Measurements from ENCODE around the gene PIK3CG. TPM values are rescaled to one million over a fixed set of nuclear protein-coding genes. Genes with fewer than 3 reads are reported as not detected.

Gene PIK3CG
- total RNA-seq, 3 donors from 2014 or later (not counting 1 experiment from before 2014, with no cell fraction given): 64.9 to 83.3 (median 78.2) TPM

- H3K36me3 Mint-ChIP-seq: peaks cover 73% of the 10 kb centered on the region
- peaks cover 70 to 73% of the 10 kb centered on the region in 2 donors for H3K4me1 Mint-ChIP-seq
- ATAC-seq (no peak), DNase-seq (no peak)
- H3K9me3 Mint-ChIP-seq: no peaks in the 10 kb centered on the region
- Histone ChIP-seq H3K4me3 (ENCODE audit: low read length) (no peak overlapping the region), H3K27ac (ENCODE audit: low read length) (no peak overlapping the region), H3K36me3 (ENCODE audit: control insufficient read depth, insufficient read depth, low read length) (peaks cover 96% of the 10 kb centered on the region), H3K4me1 (ENCODE audit: control insufficient read depth, insufficient read depth, low read length) (peaks cover 8% of the 10 kb centered on the region), H3K9me3 (ENCODE audit: control insufficient read depth, insufficient read depth, low read length) (no peaks in the 10 kb centered on the region), H3K27me3 (ENCODE audit: control insufficient read depth, insufficient read depth, low read length) (no peaks in the 10 kb centered on the region)
- TF ChIP-seq CTCF (IDR thresholded peaks at IDR 0.05): no peak
- intact Hi-C loops (cut with micrococcal nuclease): no loop called here
- no peaks in the 10 kb centered on the region for H3K27me3 Mint-ChIP-seq (ENCODE audit: low read depth in 2 of 2)
- H3K4me3 Mint-ChIP-seq: no peak overlapping the region
- peak overlapping the region in 1 of 2 donors; percentile 79 for H3K27ac Mint-ChIP-seq
- WGBS (ENCODE audit: insufficient coverage): 100% methylated on average over 2 of the region's 3 CpGs
Observed at GRCh38 chr7:106881984-106882383, 16.9 kb downstream of the PIK3CG start.

- 75% methylated on average over 1 of the region's 2 CpGs for WGBS (ENCODE audit: insufficient coverage)
- no peaks in the 10 kb centered on the region for H3K27me3 ChIP-seq (ENCODE audit: control insufficient read depth, insufficient read depth, low read length)
- H3K4me3 Mint-ChIP-seq: no peak overlapping the region
- no peak overlapping the region for H3K27ac ChIP-seq (ENCODE audit: low read length)
- H3K36me3 ChIP-seq (ENCODE audit: control insufficient read depth, insufficient read depth, low read length): peaks cover 96% of the 10 kb centered on the region
- no peak for DNase-seq
- peaks cover under 1% of the 10 kb centered on the region for H3K4me1 ChIP-seq (ENCODE audit: control insufficient read depth, insufficient read depth, low read length)
- H3K4me3 ChIP-seq (ENCODE audit: low read length): no peak overlapping the region
- H3K27me3 Mint-ChIP-seq (ENCODE audit: low read depth in 2 of 2): no peaks in the 10 kb centered on the region
- H3K9me3 ChIP-seq (ENCODE audit: control insufficient read depth, insufficient read depth, low read length): no peaks in the 10 kb centered on the region
- peaks cover 62% of the 10 kb centered on the region for H3K36me3 Mint-ChIP-seq
- H3K9me3 Mint-ChIP-seq: no peaks in the 10 kb centered on the region
- peaks cover 59 to 63% of the 10 kb centered on the region in 2 donors for H3K4me1 Mint-ChIP-seq
- intact Hi-C loops (cut with micrococcal nuclease): no loop called here
- no peak for ATAC-seq
- TF ChIP-seq CTCF (IDR thresholded peaks at IDR 0.05): no peak
- peak overlapping the region; percentile 47 to 79 for H3K27ac Mint-ChIP-seq
Observed at GRCh38 chr7:106883456-106884026, 18.5 kb downstream of the PIK3CG start.

- Mint-ChIP-seq H3K4me1 (peaks cover 53 to 54% of the 10 kb centered on the region in 2 donors), H3K4me3 (no peak overlapping the region), H3K36me3 (peaks cover 59% of the 10 kb centered on the region), H3K9me3 (no peaks in the 10 kb centered on the region), H3K27me3 (ENCODE audit: low read depth in 2 of 2) (no peaks in the 10 kb centered on the region), H3K27ac (peak overlapping the region; percentile 47 to 79)
- Histone ChIP-seq H3K4me1 (ENCODE audit: control insufficient read depth, insufficient read depth, low read length) (no peaks in the 10 kb centered on the region), H3K27me3 (ENCODE audit: control insufficient read depth, insufficient read depth, low read length) (no peaks in the 10 kb centered on the region), H3K27ac (ENCODE audit: low read length) (no peak overlapping the region), H3K36me3 (ENCODE audit: control insufficient read depth, insufficient read depth, low read length) (peaks cover 96% of the 10 kb centered on the region), H3K4me3 (ENCODE audit: low read length) (no peak overlapping the region), H3K9me3 (ENCODE audit: control insufficient read depth, insufficient read depth, low read length) (no peaks in the 10 kb centered on the region)
- DNase-seq (no peak), ATAC-seq (no peak)
- intact Hi-C loops (cut with micrococcal nuclease): no loop called here
- 86% methylated on average over 4 of the region's 4 CpGs for WGBS (ENCODE audit: insufficient coverage)
- no peak for TF ChIP-seq CTCF (IDR thresholded peaks at IDR 0.05)
Observed at GRCh38 chr7:106885652-106886051, 20.6 kb downstream of the PIK3CG start.

- peaks cover 61% of the 10 kb centered on the region for H3K36me3 Mint-ChIP-seq
- DNase-seq: no peak
- H3K4me1 Mint-ChIP-seq: peaks cover 53 to 60% of the 10 kb centered on the region in 2 donors
- WGBS (ENCODE audit: insufficient coverage): 80% methylated on average over 1 of the region's 1 CpG
- Histone ChIP-seq H3K4me1 (ENCODE audit: control insufficient read depth, insufficient read depth, low read length) (no peaks in the 10 kb centered on the region), H3K27ac (ENCODE audit: low read length) (no peak overlapping the region), H3K4me3 (ENCODE audit: low read length) (no peak overlapping the region), H3K36me3 (ENCODE audit: control insufficient read depth, insufficient read depth, low read length) (peaks cover 99% of the 10 kb centered on the region), H3K27me3 (ENCODE audit: control insufficient read depth, insufficient read depth, low read length) (no peaks in the 10 kb centered on the region), H3K9me3 (ENCODE audit: control insufficient read depth, insufficient read depth, low read length) (no peaks in the 10 kb centered on the region)
- peak overlapping the region; percentile 47 to 79 for H3K27ac Mint-ChIP-seq
- H3K27me3 Mint-ChIP-seq (ENCODE audit: low read depth in 2 of 2): no peaks in the 10 kb centered on the region
- no peak for ATAC-seq
- H3K9me3 Mint-ChIP-seq: no peaks in the 10 kb centered on the region
- TF ChIP-seq CTCF (IDR thresholded peaks at IDR 0.05): no peak
- intact Hi-C loops (cut with micrococcal nuclease): no loop called here
- H3K4me3 Mint-ChIP-seq: no peak overlapping the region
Observed at GRCh38 chr7:106887421-106887820, 22.3 kb downstream of the PIK3CG start.
